ENCODE measurements around the gene TRIM8.

Gene TRIM8

GRCh38 chr10:102634686-102635085 lies 9.6 kb upstream of the TRIM8 start:
- DNase-seq: no peak

GRCh38 chr10:102635377-102635776 lies 8.9 kb upstream of the TRIM8 start:
- no peak for DNase-seq

GRCh38 chr10:102639537-102639936 lies 4.7 kb upstream of the TRIM8 start:
- no peak for DNase-seq

GRCh38 chr10:102641402-102641801 lies 2.9 kb upstream of the TRIM8 start:
- no peak for DNase-seq

- DNase-seq: peak; percentile 98
Observed at GRCh38 chr10:102641880-102642735, 2.2 kb upstream of the TRIM8 start.

GRCh38 chr10:102642736-102643335 lies 1.4 kb upstream of the TRIM8 start:
- peak; percentile 41 for DNase-seq

GRCh38 chr10:102643336-102644065 lies 778 bp upstream of the TRIM8 start:
- DNase-seq: peak; percentile 77

DNA sequence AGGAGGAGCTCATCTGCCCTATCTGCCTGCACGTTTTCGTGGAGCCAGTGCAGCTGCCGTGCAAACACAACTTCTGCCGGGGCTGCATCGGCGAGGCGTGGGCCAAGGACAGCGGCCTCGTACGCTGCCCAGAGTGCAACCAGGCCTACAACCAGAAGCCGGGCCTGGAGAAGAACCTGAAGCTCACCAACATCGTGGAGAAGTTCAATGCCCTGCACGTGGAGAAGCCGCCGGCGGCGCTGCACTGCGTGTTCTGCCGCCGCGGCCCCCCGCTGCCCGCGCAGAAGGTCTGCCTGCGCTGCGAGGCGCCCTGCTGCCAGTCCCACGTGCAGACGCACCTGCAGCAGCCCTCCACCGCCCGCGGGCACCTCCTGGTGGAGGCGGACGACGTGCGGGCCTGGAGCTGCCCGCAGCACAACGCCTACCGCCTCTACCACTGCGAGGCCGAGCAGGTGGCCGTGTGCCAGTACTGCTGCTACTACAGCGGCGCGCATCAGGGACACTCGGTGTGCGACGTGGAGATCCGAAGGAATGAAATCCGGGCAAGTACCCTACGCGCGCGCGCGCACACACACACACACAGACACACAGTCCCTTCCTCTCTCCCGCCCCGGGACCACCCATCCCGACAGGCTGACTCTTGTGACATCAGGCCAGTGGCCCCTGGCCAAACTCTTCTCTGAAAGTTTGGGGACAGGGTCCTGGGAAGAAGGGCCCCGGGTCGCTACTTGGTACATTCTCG lies 538 bp downstream of the TRIM8 start:
- peak; percentile 77 for DNase-seq

- peak; percentile 79 for DNase-seq
Observed at GRCh38 chr10:102645388-102645740, 1.1 kb downstream of the TRIM8 start.

DNA sequence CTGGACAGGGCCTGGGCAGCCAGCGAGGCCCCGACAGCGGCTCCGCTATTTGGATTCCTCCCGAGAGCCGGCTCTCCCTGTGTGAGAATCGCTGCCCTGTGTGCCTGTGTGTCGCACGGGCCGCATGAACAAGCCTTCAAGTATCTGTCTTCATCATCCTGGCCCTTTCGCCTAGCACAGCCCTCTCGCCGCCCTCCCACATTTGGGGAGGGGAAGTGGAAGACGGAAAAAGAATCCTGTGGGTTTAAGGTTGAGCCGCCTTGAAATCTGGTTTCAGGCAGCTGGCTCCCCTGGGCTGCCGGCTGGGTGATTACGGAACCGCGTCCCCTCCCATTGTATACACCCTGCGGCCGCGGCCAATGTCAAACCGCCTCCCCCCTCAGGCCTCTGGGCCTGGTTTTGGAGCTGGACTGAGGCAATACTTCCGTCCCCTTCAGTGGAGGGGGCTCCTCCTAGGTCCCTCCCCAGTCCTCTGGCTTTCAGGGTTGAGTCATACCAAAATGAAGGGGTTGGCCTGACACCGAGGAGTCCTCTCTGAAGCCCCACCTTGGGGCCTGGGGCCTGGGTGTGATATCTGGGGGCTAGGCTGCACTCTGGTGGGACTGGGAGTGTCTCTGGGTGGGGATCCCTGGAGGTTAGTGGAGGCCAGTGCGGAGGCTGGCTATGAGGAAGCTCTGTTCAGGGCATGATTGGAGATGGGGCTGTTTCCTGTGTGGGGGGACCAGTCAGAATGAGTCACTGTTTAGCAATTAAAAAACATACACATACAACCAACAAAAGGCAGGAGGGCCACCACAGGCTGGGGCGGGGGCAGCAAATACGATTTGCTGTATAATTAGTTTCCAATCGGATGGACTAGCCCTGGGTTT lies 1.7 kb downstream of the TRIM8 start:
- peak; percentile 97 for DNase-seq

DNA sequence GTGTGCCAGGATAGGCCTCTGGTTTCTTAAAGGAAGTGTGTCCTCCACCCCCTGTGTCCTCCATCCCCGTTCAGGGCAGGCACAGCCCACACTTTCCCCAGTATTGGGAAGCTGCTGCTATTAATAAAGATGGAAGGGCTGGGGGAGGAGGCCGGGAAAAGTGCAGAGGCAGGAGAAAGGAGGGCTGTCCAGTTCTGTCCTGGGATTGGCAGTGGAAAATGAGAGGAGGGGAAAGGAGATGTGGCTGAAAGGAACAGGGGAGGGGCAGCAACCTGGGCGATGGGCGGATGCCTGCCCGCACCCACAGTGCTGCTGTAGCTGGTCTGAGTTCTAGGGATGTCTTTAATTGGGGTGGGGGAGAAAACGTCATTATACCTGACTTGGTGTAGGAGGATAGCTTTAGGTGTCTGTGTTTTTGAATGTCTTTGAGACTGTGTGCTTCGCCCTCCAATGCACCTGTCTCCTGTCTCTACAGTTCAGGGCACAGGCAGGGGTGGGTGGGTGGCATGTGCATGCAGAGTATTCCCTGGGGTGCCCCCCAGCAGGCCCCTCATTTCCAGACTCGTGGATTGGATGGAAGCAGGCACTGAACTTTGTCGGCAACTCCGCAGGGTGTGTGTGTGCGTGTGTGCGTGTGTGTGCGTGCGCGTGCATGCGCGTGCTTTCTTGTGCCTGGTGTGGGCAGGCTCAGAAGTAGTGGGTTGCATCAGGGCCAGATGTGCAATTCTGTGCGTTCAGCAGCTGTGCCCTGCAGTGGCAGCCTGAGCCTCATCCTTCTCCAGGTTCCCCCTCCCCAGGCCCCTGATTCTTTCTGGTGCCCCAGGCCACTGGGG lies 2.5 kb downstream of the TRIM8 start:
- DNase-seq: no peak

DNA sequence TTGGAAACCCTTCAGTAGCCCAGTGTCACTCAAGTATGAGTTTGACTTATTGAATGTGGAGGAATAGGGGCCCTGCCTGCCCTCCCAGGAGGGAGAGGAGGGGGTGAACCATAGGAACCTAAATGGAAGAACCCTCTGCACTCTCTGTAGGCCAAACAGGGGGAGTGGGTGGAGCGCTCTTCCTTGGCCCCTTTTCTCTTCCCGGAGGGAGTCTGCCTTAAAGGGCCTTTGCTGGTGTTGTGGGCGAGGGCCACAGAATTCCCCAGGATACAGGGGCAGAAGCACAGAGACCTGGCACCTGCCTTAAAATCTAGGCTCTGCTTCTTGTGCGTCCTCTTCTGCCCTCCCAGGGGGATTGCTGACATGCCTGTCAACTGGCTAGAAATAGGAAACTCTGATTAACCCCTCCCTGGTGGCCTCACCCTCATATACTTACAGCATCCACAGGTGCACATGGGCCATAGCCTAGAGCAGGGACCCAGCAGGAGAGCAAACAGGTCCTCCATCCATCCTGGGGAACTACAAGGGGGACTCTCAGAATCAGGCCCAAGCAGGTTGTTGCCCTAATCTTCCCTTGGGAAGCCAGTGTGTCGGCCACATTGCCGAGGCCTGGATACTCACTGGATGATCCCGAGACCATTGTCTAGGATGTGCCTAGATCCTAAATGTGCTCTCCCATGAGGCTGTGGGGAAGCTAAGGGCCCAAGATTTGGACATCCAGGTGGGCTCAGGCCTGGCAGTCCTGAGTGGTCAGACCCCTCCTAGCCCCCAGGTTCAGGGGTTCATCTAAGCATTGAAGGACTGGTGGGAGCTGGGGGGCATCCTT lies 3.4 kb downstream of the TRIM8 start:
- no peak for DNase-seq

DNA sequence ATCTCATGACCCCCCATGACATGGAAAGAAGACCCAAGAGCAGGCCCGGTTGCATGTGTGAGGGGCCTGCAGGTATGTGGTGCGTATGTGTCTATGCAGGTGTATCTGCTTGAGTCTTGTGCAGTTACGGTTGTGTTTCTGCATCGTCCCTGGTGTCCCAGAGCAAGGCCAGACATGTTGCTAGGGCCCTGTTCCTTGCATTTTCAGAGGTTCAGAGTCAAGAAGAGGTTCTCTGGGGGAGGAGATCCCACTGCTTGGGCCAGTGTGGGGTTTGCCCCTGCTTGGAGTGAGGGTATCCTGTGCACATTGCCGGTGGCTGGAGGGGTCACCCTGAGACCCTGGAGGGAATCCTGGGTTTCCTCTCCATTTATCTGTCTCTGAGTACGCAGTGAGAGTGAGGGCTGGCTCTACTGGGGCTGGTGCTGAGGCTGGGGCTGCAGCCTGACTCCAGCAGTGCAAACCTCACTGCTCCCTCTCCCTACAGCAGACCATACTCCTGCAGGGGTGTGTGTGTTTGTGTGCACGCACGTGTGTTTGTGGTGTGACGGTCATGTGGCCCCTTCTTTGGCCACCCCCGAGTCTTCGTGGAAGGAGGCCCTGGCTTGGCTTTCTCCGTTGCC lies 4.1 kb downstream of the TRIM8 start:
- no peak for DNase-seq

DNA sequence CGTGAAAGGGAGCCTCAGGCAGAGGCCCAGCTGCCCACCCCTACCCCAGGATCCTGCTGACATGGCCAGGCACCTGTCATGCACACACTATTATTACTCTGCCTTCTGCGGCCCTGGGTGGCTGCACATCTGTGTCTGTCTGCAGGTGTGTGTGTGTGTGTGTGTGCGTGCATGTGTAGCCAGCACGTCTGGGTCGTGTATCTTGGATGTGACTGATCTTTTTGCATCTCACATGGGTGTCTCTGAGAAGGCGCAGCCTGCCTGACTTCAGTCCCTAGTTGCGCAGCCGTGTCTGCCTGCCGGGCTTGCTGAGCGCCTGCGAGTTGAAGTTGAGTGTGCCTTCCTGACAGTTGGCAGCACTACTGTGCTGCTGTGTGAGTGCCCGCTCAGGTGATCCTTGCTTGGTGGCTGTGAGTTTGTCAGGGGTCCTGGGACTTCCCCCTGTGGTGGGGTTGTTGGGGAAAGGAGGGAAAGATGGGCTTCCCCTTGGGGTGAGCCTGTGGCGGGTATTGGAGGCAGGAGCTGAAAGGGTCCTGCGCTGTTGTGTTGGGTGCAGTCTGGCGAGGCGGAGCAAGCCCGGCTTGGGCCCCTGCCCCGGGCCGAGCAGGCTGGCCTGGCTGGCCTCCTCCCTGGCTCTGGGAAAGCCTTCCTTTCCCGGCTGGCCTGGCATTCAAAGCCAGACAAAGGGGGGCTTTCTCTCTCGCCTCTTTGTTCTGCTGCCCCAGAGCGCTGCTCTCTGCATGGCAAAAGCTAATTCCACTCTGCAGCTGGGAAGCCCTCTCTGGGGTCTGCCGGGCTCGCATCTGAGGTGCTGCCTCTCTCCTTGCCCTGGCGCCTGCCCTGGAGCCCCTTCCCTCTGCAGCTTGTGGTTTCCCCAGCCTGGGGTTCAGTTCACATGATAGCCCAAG lies 4.9 kb downstream of the TRIM8 start:
- DNase-seq: no peak

DNA sequence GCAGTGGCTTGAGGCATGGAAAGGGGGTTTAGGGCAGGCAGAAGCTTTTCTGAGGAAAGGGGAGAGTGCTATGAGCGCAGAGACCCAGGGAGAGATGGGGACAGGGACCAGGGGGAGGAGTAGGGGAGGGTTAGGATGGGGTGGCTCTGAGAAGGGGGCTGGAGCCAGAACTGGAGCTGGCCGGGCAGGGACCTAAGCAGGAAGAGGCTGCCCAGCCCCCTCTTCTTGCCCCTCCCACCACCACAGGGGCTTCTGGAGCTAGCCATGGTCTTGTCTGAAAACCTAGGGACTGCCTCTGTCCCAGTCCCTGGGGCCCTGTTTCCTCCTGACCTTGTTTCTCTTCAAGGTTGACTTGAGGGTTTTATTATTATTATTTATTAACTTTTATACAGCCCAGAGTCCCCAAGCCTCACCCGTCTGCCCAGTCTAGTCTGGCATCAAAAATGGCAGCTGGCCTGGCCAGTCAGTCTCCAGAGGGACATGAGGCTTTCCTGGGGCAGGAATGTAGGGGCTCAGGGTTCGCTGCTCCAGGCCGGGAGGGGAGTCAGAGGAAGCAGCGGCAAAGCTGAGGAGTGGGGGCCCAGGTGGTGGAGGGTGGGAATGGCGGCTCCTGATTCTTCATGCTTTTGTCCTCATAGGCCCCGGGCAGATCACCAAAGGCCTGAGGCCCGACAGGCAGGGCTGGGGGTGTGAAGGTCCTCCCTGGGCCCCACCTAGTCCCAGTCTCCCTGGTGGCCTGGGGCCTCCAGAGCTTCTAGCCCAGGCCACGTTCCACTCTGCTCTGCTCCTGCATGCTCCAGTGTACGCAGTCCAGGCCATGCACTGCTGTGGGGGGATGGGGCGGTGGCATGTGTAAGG lies 5.7 kb downstream of the TRIM8 start:
- no peak for DNase-seq

DNA sequence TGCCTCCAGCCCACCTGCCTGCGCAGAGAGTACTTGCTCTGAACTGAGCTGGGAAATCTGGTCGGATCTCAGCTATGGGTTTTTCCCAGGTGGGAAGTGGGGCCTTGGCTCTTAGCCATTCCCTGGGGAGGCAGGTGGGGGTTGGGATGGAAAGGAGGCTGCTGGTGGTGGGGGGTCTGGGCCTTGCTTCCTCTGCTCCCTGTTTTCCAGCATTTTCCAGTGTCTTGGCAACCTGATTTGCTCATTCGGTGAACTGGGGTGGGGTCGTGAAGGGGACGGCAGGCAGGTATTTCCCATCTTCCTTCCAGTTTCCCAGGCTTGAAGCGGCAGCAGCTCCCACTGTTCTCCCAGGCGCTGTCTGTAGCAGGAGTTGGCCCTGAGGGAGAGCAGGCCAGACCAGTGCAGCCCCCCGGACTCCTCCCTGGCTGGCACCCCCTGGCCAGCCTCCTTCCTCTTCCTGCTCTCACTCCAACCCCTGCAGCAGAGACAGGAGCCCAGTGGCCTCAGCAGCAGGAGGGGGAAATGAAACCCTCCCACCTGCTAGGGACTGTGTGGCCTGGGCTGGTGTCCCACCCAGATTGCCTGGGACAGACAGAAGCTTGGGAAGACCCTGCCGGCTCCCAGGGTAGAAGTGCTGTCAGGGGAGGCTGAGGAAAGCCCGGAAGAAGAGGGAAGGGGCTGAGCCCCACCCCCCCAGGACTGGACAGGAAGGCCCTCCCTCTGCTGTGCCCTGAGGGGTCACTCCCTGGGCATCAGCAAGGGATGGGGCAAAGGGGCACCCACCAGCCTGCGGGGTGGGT lies 6.6 kb downstream of the TRIM8 start:
- DNase-seq: no peak

Data from EL (cell line).